Trophoblast cell (in vitro differentiated cells and primary cell): Measurements from ENCODE around the gene POT1.
A peak's percentile ranks its signal among the peaks of the same experiment; 100 is the strongest.

ENCODE experiments used
- DNase-seq, 2 donors: peaks; one replicate each; pipeline ENCODE4 v3.0.0-alpha.2; 2016
- H2AFZ ChIP-seq: 2 replicates; pipeline ENCODE4 v1.6.1; 2013; ENCODE audit warnings: low read length, moderate library complexity, mild to moderate bottlenecking; ENCODE audit not compliant: insufficient read depth, poor library complexity
- H2AK5ac ChIP-seq: 2 replicates; pipeline ENCODE4 v1.6.1; 2013; ENCODE audit warnings: mild to moderate bottlenecking, low read length
- H2BK120ac ChIP-seq: 2 replicates; pipeline ENCODE4 v1.6.1; 2013; ENCODE audit warnings: low read length, mild to moderate bottlenecking, moderate library complexity; ENCODE audit not compliant: insufficient read depth, poor library complexity
- H2BK12ac ChIP-seq: 2 replicates; pipeline ENCODE4 v1.6.1; 2013; ENCODE audit warnings: mild to moderate bottlenecking, low read length, moderate library complexity
- H2BK5ac ChIP-seq: 2 replicates; pipeline ENCODE4 v1.6.1; 2013; ENCODE audit warnings: low read length, low read depth, moderate library complexity, mild to moderate bottlenecking; ENCODE audit not compliant: poor library complexity
- H3K14ac ChIP-seq: 2 replicates; pipeline ENCODE4 v1.6.1; 2013; ENCODE audit warnings: mild to moderate bottlenecking, low read length
- H3K18ac ChIP-seq: 2 replicates; pipeline ENCODE4 v1.6.1; 2013; ENCODE audit warnings: mild to moderate bottlenecking, low read length
- H3K23ac ChIP-seq: 2 replicates; pipeline ENCODE4 v1.6.1; 2013; ENCODE audit warnings: low read length
- H3K27ac ChIP-seq: 2 replicates; pipeline ENCODE4 v1.5.1; 2013; ENCODE audit warnings: low read depth, mild to moderate bottlenecking, inconsistent platforms, low read length, moderate library complexity
- H3K27me3 ChIP-seq: 2 replicates; pipeline ENCODE4 v1.6.1; 2013; ENCODE audit warnings: inconsistent platforms, mild to moderate bottlenecking, low read length, moderate library complexity; ENCODE audit not compliant: insufficient read depth
- H3K36me3 ChIP-seq, 2 experiments: 1 replicate in 1 of 2; 2 replicates in 1 of 2; pipeline ENCODE4 v1.6.1; 2013; ENCODE audit warnings: low read length in 2 of 2, mild to moderate bottlenecking in 2 of 2, moderate library complexity in 1 of 2; ENCODE audit not compliant: insufficient read depth in 2 of 2, control insufficient read depth in 1 of 2
- H3K4ac ChIP-seq: 2 replicates; pipeline ENCODE4 v1.6.1; 2013; ENCODE audit warnings: low read depth, mild to moderate bottlenecking, low read length, moderate library complexity
- H3K4me1 ChIP-seq, 2 experiments: 1 replicate in 1 of 2; 2 replicates in 1 of 2; pipeline ENCODE4 v1.6.1; 2013; ENCODE audit warnings: low read length in 2 of 2, mild to moderate bottlenecking in 2 of 2, moderate library complexity in 1 of 2; ENCODE audit not compliant: insufficient read depth in 2 of 2, control insufficient read depth in 1 of 2
- H3K4me2 ChIP-seq: 2 replicates; pipeline ENCODE4 v1.6.1; 2013; ENCODE audit warnings: inconsistent platforms, mild to moderate bottlenecking, low read length, moderate library complexity
- H3K4me3 ChIP-seq: 2 replicates; pipeline ENCODE4 v1.5.1; 2013; ENCODE audit warnings: mild to moderate bottlenecking, low read depth, low read length, inconsistent platforms
- H3K79me1 ChIP-seq: one replicate; pipeline ENCODE4 v1.6.1; 2013; ENCODE audit warnings: low read length
- H3K79me2 ChIP-seq: 2 replicates; pipeline ENCODE4 v1.6.1; 2013; ENCODE audit warnings: low read length, mild to moderate bottlenecking; ENCODE audit not compliant: control insufficient read depth, insufficient read depth, poor library complexity
- H3K9ac ChIP-seq: 2 replicates; pipeline ENCODE4 v1.6.1; 2013; ENCODE audit warnings: mild to moderate bottlenecking, low read length
- H3K9me3 ChIP-seq: 2 replicates; pipeline ENCODE4 v1.6.1; 2013; ENCODE audit warnings: low read depth, mild to moderate bottlenecking, control low read depth, inconsistent platforms, low read length; ENCODE audit not compliant: insufficient read depth
- H4K12ac ChIP-seq: 2 replicates; pipeline ENCODE4 v1.6.1; 2013; ENCODE audit warnings: low read depth, mild to moderate bottlenecking, low read length, moderate library complexity
- H4K8ac ChIP-seq: 2 replicates; pipeline ENCODE4 v1.6.1; 2013; ENCODE audit warnings: low read depth, mild to moderate bottlenecking, low read length, moderate library complexity
- H4K91ac ChIP-seq: one replicate; pipeline ENCODE4 v1.6.1; 2013; ENCODE audit warnings: low read depth, mild to moderate bottlenecking, low read length, moderate library complexity
- WGBS: extraction: QIAGEN DNeasy Blood & Tissue Kit; methylation state at CpG from one replicate; pipeline ENCODE4 v1.1.7; 2013; ENCODE audit warnings: missing lambda C conversion rate; ENCODE audit not compliant: insufficient read length, insufficient coverage; ENCODE audit errors: extremely low coverage; 5-methylcytosine and 5-hydroxymethylcytosine counted together

Gene POT1

DNA sequence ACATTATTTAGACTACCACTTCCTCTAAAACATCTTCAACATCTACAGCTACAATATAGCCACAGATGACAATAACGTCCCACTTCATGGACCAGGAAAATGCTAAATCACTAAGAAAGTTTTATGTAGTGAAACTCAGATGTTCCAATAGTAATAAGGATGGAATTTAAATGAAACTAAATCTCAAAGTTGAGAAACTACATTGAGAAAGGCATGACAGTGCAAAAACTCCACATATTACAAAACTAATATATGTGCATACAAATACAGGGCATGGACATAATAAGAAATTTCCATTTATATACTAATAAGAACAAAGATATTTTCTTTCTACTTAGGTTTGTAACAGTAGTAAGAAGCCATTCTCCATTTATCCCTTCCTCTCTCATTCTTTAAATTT lies 31.1 kb downstream of the POT1 start:
- Histone ChIP-seq H3K36me3 (peaks cover 4 to 8% of the 10 kb centered on the region in 2 experiments), H3K9me3 (peaks cover 4% of the 10 kb centered on the region), H2BK12ac (no peak overlapping the region), H3K18ac (no peak overlapping the region), H3K4ac (no peak overlapping the region), H2AFZ (no peak overlapping the region), H3K4me3 (no peak overlapping the region), H3K4me2 (no peak overlapping the region), H2BK120ac (no peak overlapping the region), H3K9ac (no peak overlapping the region), H3K79me2 (no peaks in the 10 kb centered on the region), H3K79me1 (no peaks in the 10 kb centered on the region), H4K8ac (no peak overlapping the region), H3K4me1 (no peaks in the 10 kb centered on the region), H3K14ac (no peak overlapping the region), H2AK5ac (no peak overlapping the region), H3K27ac (no peak overlapping the region), H3K23ac (no peak overlapping the region), H3K27me3 (no peaks in the 10 kb centered on the region), H4K91ac (no peak overlapping the region), H2BK5ac (no peak overlapping the region), H4K12ac (no peak overlapping the region)
- no peak for DNase-seq
- WGBS, result no CpG with 5 or more reads among the region's 1 CpG

DNA sequence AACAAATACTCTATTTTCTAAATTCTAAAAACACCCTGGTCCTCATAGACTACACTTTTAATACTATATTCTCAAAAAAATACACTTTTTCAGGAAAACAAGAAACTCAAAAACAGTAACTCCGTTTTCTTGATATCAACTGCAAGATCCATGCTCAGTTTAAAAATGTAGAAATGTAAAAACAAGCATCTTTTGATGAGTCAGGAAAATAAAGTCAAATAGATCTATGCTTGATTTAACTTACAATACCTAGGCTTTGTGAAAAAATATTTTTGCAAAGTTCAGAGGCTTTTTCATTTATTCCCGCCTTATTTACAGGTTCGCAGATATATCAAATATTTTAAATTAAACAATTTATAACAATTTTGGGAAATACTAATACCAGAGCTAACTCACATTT lies 33.6 kb downstream of the POT1 start:
- H3K9ac ChIP-seq, result no peak overlapping the region
- no peak overlapping the region for H3K23ac ChIP-seq
- no peak overlapping the region for H2AFZ ChIP-seq
- no peak for DNase-seq
- H3K18ac ChIP-seq, result no peak overlapping the region
- H3K4me3 ChIP-seq, result no peak overlapping the region
- peaks cover 4% of the 10 kb centered on the region for H3K9me3 ChIP-seq
- no peak overlapping the region for H2BK120ac ChIP-seq
- no peak overlapping the region for H4K12ac ChIP-seq
- H3K4me1 ChIP-seq, result no peaks in the 10 kb centered on the region
- H4K91ac ChIP-seq, result no peak overlapping the region
- H3K27me3 ChIP-seq, result no peaks in the 10 kb centered on the region
- H3K27ac ChIP-seq, result no peak overlapping the region
- no peak overlapping the region for H2BK12ac ChIP-seq
- no peak overlapping the region for H2BK5ac ChIP-seq
- H3K79me1 ChIP-seq, result no peaks in the 10 kb centered on the region
- no peaks in the 10 kb centered on the region for H3K79me2 ChIP-seq
- H4K8ac ChIP-seq, result no peak overlapping the region
- H3K4ac ChIP-seq, result no peak overlapping the region
- peaks cover 4 to 6% of the 10 kb centered on the region in 2 experiments for H3K36me3 ChIP-seq
- WGBS, result no CpG with 5 or more reads among the region's 3 CpGs
- no peak overlapping the region for H3K4me2 ChIP-seq
- H3K14ac ChIP-seq, result no peak overlapping the region
- H2AK5ac ChIP-seq, result no peak overlapping the region

DNA sequence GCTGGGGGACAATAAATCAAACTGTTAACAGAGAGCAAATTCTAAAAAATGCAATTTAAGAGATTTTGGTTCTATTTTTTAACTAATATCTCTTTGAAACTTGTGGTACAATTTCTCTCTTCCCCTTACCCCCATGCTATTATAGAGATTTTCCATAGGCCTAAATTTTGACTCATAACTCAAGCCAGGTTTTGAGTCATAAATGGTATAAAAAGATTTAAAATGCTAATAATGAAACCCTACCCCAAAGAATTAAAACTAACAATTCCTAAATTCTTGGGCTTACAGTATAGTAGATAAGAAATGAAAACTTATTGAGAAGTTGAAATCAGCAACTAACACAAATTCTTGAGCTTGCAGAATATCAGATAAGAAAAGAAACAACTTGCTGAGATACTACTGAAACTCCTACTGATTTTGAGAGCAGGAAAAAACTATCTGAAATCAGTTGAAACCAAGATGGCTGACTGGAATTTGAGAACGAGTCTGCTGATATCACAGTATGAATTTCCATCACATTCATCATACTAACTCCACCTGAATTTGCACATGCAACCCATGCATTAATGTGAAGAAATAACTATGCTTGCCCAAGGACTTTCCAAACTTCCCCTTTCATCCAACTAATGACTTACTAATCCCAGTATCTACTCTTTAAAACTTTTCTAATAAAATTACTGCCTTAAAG lies 36.3 kb downstream of the POT1 start:
- H3K23ac ChIP-seq, result no peak overlapping the region
- H3K79me2 ChIP-seq, result no peaks in the 10 kb centered on the region
- no peaks in the 10 kb centered on the region for H3K36me3 ChIP-seq
- H3K27ac ChIP-seq, result no peak overlapping the region
- H4K91ac ChIP-seq, result no peak overlapping the region
- no peak overlapping the region for H2AK5ac ChIP-seq
- no peak overlapping the region for H2BK5ac ChIP-seq
- H4K12ac ChIP-seq, result no peak overlapping the region
- no peaks in the 10 kb centered on the region for H3K27me3 ChIP-seq
- H2BK120ac ChIP-seq, result no peak overlapping the region
- H3K9ac ChIP-seq, result no peak overlapping the region
- H3K9me3 ChIP-seq, result no peaks in the 10 kb centered on the region
- no peak overlapping the region for H3K14ac ChIP-seq
- no peak overlapping the region for H2AFZ ChIP-seq
- H3K79me1 ChIP-seq, result no peaks in the 10 kb centered on the region
- DNase-seq, result peak; percentile 13 to 55
- H3K4me2 ChIP-seq, result no peak overlapping the region
- no peak overlapping the region for H3K4ac ChIP-seq
- no CpG with 5 or more reads among the region's 1 CpG for WGBS
- no peaks in the 10 kb centered on the region for H3K4me1 ChIP-seq
- H4K8ac ChIP-seq, result no peak overlapping the region
- no peak overlapping the region for H2BK12ac ChIP-seq
- no peak overlapping the region for H3K18ac ChIP-seq
- H3K4me3 ChIP-seq, result no peak overlapping the region

DNA sequence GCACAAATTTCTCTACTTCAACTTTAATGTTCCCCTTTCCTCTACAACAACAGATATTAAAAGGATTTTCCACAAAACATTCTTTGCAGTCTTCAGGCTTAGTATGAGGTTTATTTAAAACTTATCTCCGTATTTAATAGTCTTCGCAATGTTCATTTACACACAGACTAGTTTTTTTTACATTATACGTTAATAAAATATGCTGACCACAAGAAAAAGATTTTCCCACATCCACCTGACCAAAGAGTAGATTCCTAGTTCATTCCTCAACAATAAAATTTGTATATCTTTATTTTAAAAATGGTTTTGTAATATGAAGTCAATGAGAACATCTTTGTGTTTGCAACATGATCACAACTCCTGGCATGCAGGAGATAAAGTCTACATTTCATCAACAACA lies 42.4 kb downstream of the POT1 start:
- Histone ChIP-seq H3K79me1 (no peaks in the 10 kb centered on the region), H3K27me3 (no peaks in the 10 kb centered on the region), H3K9me3 (no peaks in the 10 kb centered on the region), H4K91ac (no peak overlapping the region), H4K8ac (no peak overlapping the region), H3K4me3 (no peak overlapping the region), H2AFZ (no peak overlapping the region), H3K14ac (no peak overlapping the region), H4K12ac (no peak overlapping the region), H3K4ac (no peak overlapping the region), H3K27ac (no peak overlapping the region), H3K18ac (no peak overlapping the region), H2AK5ac (no peak overlapping the region), H3K9ac (no peak overlapping the region), H2BK5ac (no peak overlapping the region), H2BK12ac (no peak overlapping the region), H2BK120ac (no peak overlapping the region), H3K4me2 (no peak overlapping the region), H3K79me2 (no peaks in the 10 kb centered on the region), H3K23ac (no peak overlapping the region), H3K4me1 (no peaks in the 10 kb centered on the region), H3K36me3 (no peaks in the 10 kb centered on the region)
- no CpG with 5 or more reads among the region's 3 CpGs for WGBS
- DNase-seq, result no peak
